IMR-90 (cell line): ENCODE data around the gene ACTG2. TPM values are rescaled to one million over a fixed set of nuclear protein-coding genes. Genes with fewer than 3 reads are reported as not detected.

ENCODE experiments used
- ATAC-seq: fragments of 200-7000 bp; cut with Tn5 transposase; 2 replicates; pipeline ENCODE4 v1.9.1; 2020; ENCODE audit warnings: low read depth, mild to moderate bottlenecking, moderate library complexity
- BruUV-seq: library from RNA; stranded (reverse); fragments of 400-500 nt; replicated peaks from 2 replicates; lab custom pipeline; 2021; lab: Mats Ljungman, UMichigan
- CTCF ChIA-PET: fragments of 300-600 bp; formaldehyde crosslinking; extraction: SDS; loops from one replicate; lab custom pipeline; 2021; ENCODE audit warnings: antibody characterized with exemption; lab: Yijun Ruan, JAX
- POLR2A ChIA-PET: fragments of 300-600 bp; sonication (Branson Sonifier 250); formaldehyde crosslinking; loops from one replicate; lab custom pipeline; 2022; ENCODE audit warnings: antibody characterized with exemption; ENCODE audit not compliant: unreplicated experiment; lab: Charles Lee
- DNase-seq: peaks from one replicate; pipeline ENCODE4 v3.0.0; 2013
- H2AFZ ChIP-seq: replicated peaks from 2 replicates; pipeline ENCODE3; 2013; ENCODE audit warnings: low read length, mild to moderate bottlenecking; ENCODE audit not compliant: poor library complexity
- H2AK5ac ChIP-seq: 2 replicates; pipeline ENCODE4 v1.6.1; 2013; ENCODE audit warnings: low read depth, low read length, inconsistent platforms
- H2AK9ac ChIP-seq: replicated peaks from 2 replicates; pipeline ENCODE3; 2013; ENCODE audit warnings: mild to moderate bottlenecking, low read depth, low read length, moderate library complexity; ENCODE audit not compliant: poor library complexity
- H2BK120ac ChIP-seq: 2 replicates; pipeline ENCODE4 v1.6.1; 2013; ENCODE audit warnings: low read depth, low read length, inconsistent platforms
- H2BK15ac ChIP-seq: 3 replicates; pipeline ENCODE4 v1.6.1; 2013; ENCODE audit warnings: low read depth, low read length, inconsistent platforms
- H2BK20ac ChIP-seq: 2 replicates; pipeline ENCODE4 v1.6.1; 2013; ENCODE audit warnings: low read depth, mild to moderate bottlenecking, inconsistent platforms, low read length, moderate library complexity
- H2BK5ac ChIP-seq: 2 replicates; pipeline ENCODE4 v1.6.1; 2013; ENCODE audit warnings: mild to moderate bottlenecking, low read depth, low read length, inconsistent platforms; ENCODE audit not compliant: poor library complexity, severe bottlenecking
- H3K14ac ChIP-seq: replicated peaks from 2 replicates; pipeline ENCODE4 v1.6.1; 2013; ENCODE audit warnings: low read depth, low read length, inconsistent platforms
- H3K18ac ChIP-seq: 2 replicates; pipeline ENCODE4 v1.6.1; 2013; ENCODE audit warnings: low read depth, low read length, control low read depth
- H3K23ac ChIP-seq: 2 replicates; pipeline ENCODE4 v1.6.1; 2013; ENCODE audit warnings: low read depth, low read length, inconsistent platforms
- H3K27ac ChIP-seq: 2 replicates; pipeline ENCODE4 v1.5.1; 2013; ENCODE audit warnings: mild to moderate bottlenecking, control low read depth, low read length; ENCODE audit not compliant: insufficient read depth
- H3K27me3 ChIP-seq: 2 replicates; pipeline ENCODE4 v1.6.1; 2013; ENCODE audit warnings: low read length; ENCODE audit not compliant: control insufficient read depth, insufficient read depth
- H3K36me3 ChIP-seq: 2 replicates; pipeline ENCODE4 v1.6.1; 2013; ENCODE audit warnings: low read length, mixed read lengths; ENCODE audit not compliant: control insufficient read depth, insufficient read depth
- H3K4ac ChIP-seq: 2 replicates; pipeline ENCODE4 v1.6.1; 2013; ENCODE audit warnings: low read depth, low read length, inconsistent platforms
- H3K4me1 ChIP-seq: 2 replicates; pipeline ENCODE4 v1.6.1; 2013; ENCODE audit warnings: low read length, mixed read lengths; ENCODE audit not compliant: control insufficient read depth, insufficient read depth
- H3K4me2 ChIP-seq: 2 replicates; pipeline ENCODE4 v1.6.1; 2013; ENCODE audit warnings: low read depth, mild to moderate bottlenecking, control low read depth, low read length, moderate library complexity
- H3K4me3 ChIP-seq: 2 replicates; pipeline ENCODE4 v1.5.1; 2013; ENCODE audit warnings: low read depth, mild to moderate bottlenecking, control low read depth, low read length, moderate library complexity; ENCODE audit not compliant: insufficient read depth
- H3K56ac ChIP-seq: 2 replicates; pipeline ENCODE4 v1.6.1; 2013; ENCODE audit warnings: low read length, inconsistent platforms; ENCODE audit not compliant: insufficient read depth; ENCODE audit errors: extremely low read depth
- H3K79me1 ChIP-seq, 2 experiments: 2 replicates each; pipeline ENCODE4 v1.6.1; 2013; ENCODE audit warnings: low read length in 2 of 2, inconsistent platforms in 1 of 2, low read depth in 1 of 2
- H3K9ac ChIP-seq: 2 replicates; pipeline ENCODE4 v1.6.1; 2013; ENCODE audit warnings: low read depth, low read length, control low read depth
- H3K9me1 ChIP-seq: 2 replicates; pipeline ENCODE4 v1.6.1; 2013; ENCODE audit warnings: low read length, inconsistent platforms; ENCODE audit not compliant: insufficient read depth
- H3K9me3 ChIP-seq: 2 replicates; pipeline ENCODE4 v1.6.1; 2013; ENCODE audit warnings: low read length; ENCODE audit not compliant: control insufficient read depth, insufficient read depth
- H4K20me1 ChIP-seq: 2 replicates; pipeline ENCODE4 v1.6.1; 2013; ENCODE audit warnings: low read length, inconsistent platforms; ENCODE audit not compliant: insufficient read depth
- H4K5ac ChIP-seq: 2 replicates; pipeline ENCODE4 v1.6.1; 2013; ENCODE audit warnings: mild to moderate bottlenecking, low read depth, low read length, control low read depth
- H4K8ac ChIP-seq, 2 experiments: 2 replicates each; pipeline ENCODE4 v1.6.1; 2013; ENCODE audit warnings: low read depth in 2 of 2, low read length in 2 of 2, control low read depth in 1 of 2, inconsistent platforms in 1 of 2
- H4K91ac ChIP-seq: 2 replicates; pipeline ENCODE4 v1.6.1; 2013; ENCODE audit warnings: low read depth, low read length, inconsistent platforms; ENCODE audit not compliant: insufficient read depth
- BHLHE40 ChIP-seq: fragments of 150-350 bp; IDR thresholded peaks from 2 replicates; pipeline ENCODE4 v1.6.1; 2016; ENCODE audit warnings: mild to moderate bottlenecking, low read depth, low read length
- CEBPB ChIP-seq: IDR thresholded peaks from 2 replicates; pipeline ENCODE4 v1.6.1; 2012; ENCODE audit warnings: low read depth, low read length, improper control_type of control experiment
- FOS ChIP-seq: fragments of 150-350 bp; IDR thresholded peaks from 2 replicates; pipeline ENCODE4 v1.6.1; 2016; ENCODE audit warnings: low read depth, low read length
- MAFK ChIP-seq: IDR thresholded peaks from 2 replicates; pipeline ENCODE4 v1.6.1; 2012; ENCODE audit warnings: low read depth, low read length, improper control_type of control experiment
- MXI1 ChIP-seq: IDR thresholded peaks from 2 replicates; pipeline ENCODE4 v1.6.1; 2012; ENCODE audit warnings: low read depth, mild to moderate bottlenecking, low read length, moderate library complexity, borderline replicate concordance
- NFE2L2 ChIP-seq: fragments of 150-350 bp; IDR thresholded peaks from 2 replicates; pipeline ENCODE4 v1.6.1; 2016; ENCODE audit warnings: low read depth, mild to moderate bottlenecking, low read length
- POLR2A ChIP-seq: IDR thresholded peaks from 2 replicates; pipeline ENCODE4 v1.6.1; 2012; ENCODE audit warnings: mild to moderate bottlenecking, low read depth, low read length
- RAD21 ChIP-seq: IDR thresholded peaks from 2 replicates; pipeline ENCODE4 v1.6.1; 2012; ENCODE audit warnings: low read length, improper control_type of control experiment
- RCOR1 ChIP-seq: IDR thresholded peaks from 2 replicates; pipeline ENCODE4 v1.6.1; 2012; ENCODE audit warnings: mild to moderate bottlenecking, low read length, improper control_type of control experiment; ENCODE audit not compliant: insufficient replicate concordance
- RFX5 ChIP-seq: IDR thresholded peaks from 2 replicates; pipeline ENCODE4 v1.8.0; 2012; ENCODE audit warnings: low read depth, mild to moderate bottlenecking, low read length, moderate library complexity
- USF2 ChIP-seq: fragments of 150-350 bp; IDR thresholded peaks from 2 replicates; pipeline ENCODE4 v1.6.1; 2017; ENCODE audit warnings: mild to moderate bottlenecking, antibody characterized with exemption, low read length, low read depth
- WGBS, 2 experiments: methylation state at CpG; one replicate each; pipeline versions ENCODE4 v1.1.5 to v1.1.7; 2013; ENCODE audit warnings: missing lambda C conversion rate in 2 of 2; ENCODE audit not compliant: insufficient read length in 1 of 2; ENCODE audit errors: extremely low coverage in 2 of 2; 5-methylcytosine and 5-hydroxymethylcytosine counted together
- dilution Hi-C: fragments of 300-500 bp; cut with HindIII; formaldehyde crosslinking; loops from one replicate; pipeline ENCODE4 v1.14.3; 2018; ENCODE audit warnings: low sequenced_read_pairs; ENCODE audit not compliant: unreplicated experiment
- in situ Hi-C: fragments of 300-500 bp; cut with MboI; formaldehyde crosslinking; loops from 3 replicates; pipeline ENCODE4 v1.14.3; 2019; ENCODE audit warnings: low sequenced_read_pairs, inconsistent platforms, mixed read lengths
- intact Hi-C: fragments of 100-400 bp; cut with micrococcal nuclease; formaldehyde crosslinking; loops from 2 replicates; pipeline ENCODE4 v1.10.0; 2022
- polyA plus RNA-seq, 3 experiments: library from polyadenylated mRNA; depleted of rRNA; stranded (reverse); fragments of >200 nt; gene quantifications; 2 replicates each; pipeline ENCODE4 v1.2.3, GENCODE V29; 2012; ENCODE audit warnings: low replicate concordance in 1 of 3
- total RNA-seq: library from RNA; depleted of rRNA; stranded (reverse); fragments of >200 nt; gene quantifications from 2 replicates; pipeline ENCODE4 v1.2.3, GENCODE V29; 2012

Gene ACTG2
- total and polyA plus RNA-seq, 2 of the 4 experiments (the other 2 are of a cell fraction) = 523 to 899 TPM

- Histone ChIP-seq H3K56ac (no peak overlapping the region), H3K9ac (no peak overlapping the region), H4K5ac (no peak overlapping the region), H3K14ac (no peak overlapping the region), H4K20me1 (peaks cover 6% of the 10 kb centered on the region), H2BK15ac (no peak overlapping the region), H3K18ac (no peak overlapping the region), H3K9me1 (peaks cover 24% of the 10 kb centered on the region), H3K4me1 (peaks cover 19% of the 10 kb centered on the region), H3K9me3 (no peaks in the 10 kb centered on the region), H3K23ac (no peak overlapping the region), H3K27ac (no peak overlapping the region), H2BK5ac (no peak overlapping the region), H2BK120ac (no peak overlapping the region), H2BK20ac (no peak overlapping the region), H2AK5ac (no peak overlapping the region), H3K4ac (no peak overlapping the region), H2AK9ac (no peak overlapping the region), H4K91ac (no peak overlapping the region), H4K8ac (no peak overlapping the region), H3K36me3 (no peaks in the 10 kb centered on the region), H3K27me3 (no peaks in the 10 kb centered on the region), H2AFZ (no peak overlapping the region), H3K4me3 (no peak overlapping the region), H3K79me1 (peaks cover 12 to 33% of the 10 kb centered on the region in 2 experiments; a peak in 3 of 4 replicates), H3K4me2 (no peak overlapping the region)
- in situ Hi-C loops (no loop called here), intact Hi-C loops (no loop called here), dilution Hi-C loops (no loop called here)
- DNase-seq = no peak
- no peak for TF ChIP-seq RAD21
- TF ChIP-seq FOS = no peak
- TF ChIP-seq MAFK = no peak
- no peak for TF ChIP-seq CEBPB
- no peak for TF ChIP-seq RCOR1
- TF ChIP-seq NFE2L2 = no peak
- no peak for TF ChIP-seq BHLHE40
- no peak for TF ChIP-seq MXI1
- no peak for TF ChIP-seq POLR2A
- TF ChIP-seq RFX5 = no peak
- TF ChIP-seq USF2 = no peak
- no peak for ATAC-seq
- BruUV-seq = no TSS peak
- CTCF ChIA-PET = no interaction called here
- WGBS, 2 experiments = no CpG with 5 or more reads among the region's 5 CpGs
- POLR2A ChIA-PET = no interaction called here
Observed at GRCh38 chr2:73889206-73889605, 3.6 kb upstream of the ACTG2 start.
